Vagina (tissue), 2 donors: Measurements from ENCODE around the gene POLRMT. TPM values are rescaled to one million over a fixed set of nuclear protein-coding genes. Genes with fewer than 3 reads are reported as not detected.

Experiments
- DNase-seq, 2 donors: peaks; one replicate each; pipeline ENCODE4 v3.0.0-alpha.2; 2017; ENCODE audit errors: extremely low spot score in 2 of 2
- H3K27ac ChIP-seq: fragments of 200-600 bp; sonication (generic); one replicate; pipeline ENCODE4 v1.5.1; 2019
- H3K27me3 ChIP-seq: fragments of 200-600 bp; sonication (generic); one replicate; pipeline ENCODE4 v1.5.1; 2019
- H3K36me3 ChIP-seq, 2 donors: fragments of 200-600 bp; sonication (generic); one replicate each; pipeline ENCODE4 v1.5.1; 2017 to 2019
- H3K4me1 ChIP-seq: fragments of 200-600 bp; sonication (generic); one replicate; pipeline ENCODE4 v1.5.1; 2019
- H3K4me3 ChIP-seq, 2 donors: fragments of 200-600 bp; sonication (generic); 1 replicate in 1 of 2; 2 replicates in 1 of 2; pipeline ENCODE4 v1.5.1; 2016 to 2019
- H3K9me3 ChIP-seq: fragments of 200-600 bp; sonication (generic); one replicate; pipeline ENCODE4 v1.5.1; 2019
- CTCF ChIP-seq, 3 experiments: fragments of 450-650 bp in 2 of 3; fragments of 200-600 bp in 1 of 3; sonication (generic) in 1 of 3; IDR thresholded peaks; one replicate each; pipeline ENCODE4 v1.5.1; 2017 to 2019; ENCODE audit warnings: antibody characterized with exemption in 3 of 3, mild to moderate bottlenecking in 2 of 3, moderate library complexity in 2 of 3
- POLR2A ChIP-seq, 2 donors: fragments of 450-650 bp; IDR thresholded peaks; one replicate each; pipeline ENCODE4 v1.6.1; 2017; ENCODE audit warnings: antibody characterized with exemption in 2 of 2, mild to moderate bottlenecking in 2 of 2, moderate library complexity in 2 of 2
- POLR2AphosphoS5 ChIP-seq, 2 donors: sonication (generic); formaldehyde crosslinking; IDR thresholded peaks; one replicate each; pipeline ENCODE4 v1.9.0; 2017; ENCODE audit warnings: antibody characterized with exemption in 2 of 2, mild to moderate bottlenecking in 2 of 2, low read depth in 1 of 2; ENCODE audit not compliant: insufficient read depth in 1 of 2
- intact Hi-C: fragments of 100-400 bp; cut with DNase I; formaldehyde crosslinking; loops from one replicate; pipeline ENCODE4 v1.15.1; 2023
- total RNA-seq: library from RNA; depleted of rRNA; stranded (reverse); fragments of >200 nt; gene quantifications from one replicate; pipeline ENCODE4 v1.2.3, GENCODE V29; 2016

Gene POLRMT
- total RNA-seq, 1 donor from 2014 or later: 33.9 TPM

DNA sequence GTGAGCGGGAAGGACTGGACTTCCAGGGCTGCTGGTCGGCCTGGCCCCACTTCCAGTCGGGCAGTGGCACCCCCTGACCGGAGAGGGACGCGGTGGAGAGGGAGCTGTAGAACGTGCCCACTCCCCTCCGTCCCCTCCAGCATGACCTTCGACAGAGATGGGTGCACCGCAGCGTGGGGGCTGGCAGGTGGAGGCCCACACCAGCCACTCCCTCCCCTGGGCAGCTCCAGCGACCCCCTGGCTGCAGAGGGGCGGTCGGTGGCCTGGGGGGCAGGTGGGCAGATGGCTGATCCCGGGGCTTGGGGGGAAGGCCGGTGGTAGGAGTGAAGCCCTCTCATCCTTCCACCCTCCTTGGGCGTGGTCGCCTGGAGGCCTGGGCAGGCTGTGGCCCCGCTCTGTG is 41.2 kb downstream of the POLRMT start:
- Histone ChIP-seq H3K4me3 (no peak overlapping the region), H3K27ac (no peak overlapping the region), H3K27me3 (peaks cover 20% of the 10 kb centered on the region), H3K36me3 (no peaks in the 10 kb centered on the region), H3K4me1 (peaks cover 17% of the 10 kb centered on the region), H3K9me3 (no peaks in the 10 kb centered on the region)
- TF ChIP-seq POLR2A (IDR thresholded peaks at IDR 0.05): no peak
- no peak for TF ChIP-seq POLR2AphosphoS5 (IDR thresholded peaks at IDR 0.05; ENCODE audit: insufficient read depth in 1 of 2, low read depth in 1 of 2)
- TF ChIP-seq CTCF (IDR thresholded peaks at IDR 0.05): no peak
- DNase-seq: no peak
- intact Hi-C loops: no loop called here

- intact Hi-C loops: no loop called here
- Histone ChIP-seq H3K27me3 (peaks cover 20% of the 10 kb centered on the region), H3K4me1 (peaks cover 17% of the 10 kb centered on the region), H3K4me3 (no peak overlapping the region), H3K9me3 (no peaks in the 10 kb centered on the region), H3K36me3 (no peaks in the 10 kb centered on the region), H3K27ac (no peak overlapping the region)
- DNase-seq: no peak
- TF ChIP-seq POLR2AphosphoS5 (IDR thresholded peaks at IDR 0.05; ENCODE audit: insufficient read depth in 1 of 2, low read depth in 1 of 2): no peak
- no peak for TF ChIP-seq CTCF (IDR thresholded peaks at IDR 0.05)
- no peak for TF ChIP-seq POLR2A (IDR thresholded peaks at IDR 0.05)
Observed at GRCh38 chr19:591099-591958, 42.0 kb downstream of the POLRMT start.

DNA sequence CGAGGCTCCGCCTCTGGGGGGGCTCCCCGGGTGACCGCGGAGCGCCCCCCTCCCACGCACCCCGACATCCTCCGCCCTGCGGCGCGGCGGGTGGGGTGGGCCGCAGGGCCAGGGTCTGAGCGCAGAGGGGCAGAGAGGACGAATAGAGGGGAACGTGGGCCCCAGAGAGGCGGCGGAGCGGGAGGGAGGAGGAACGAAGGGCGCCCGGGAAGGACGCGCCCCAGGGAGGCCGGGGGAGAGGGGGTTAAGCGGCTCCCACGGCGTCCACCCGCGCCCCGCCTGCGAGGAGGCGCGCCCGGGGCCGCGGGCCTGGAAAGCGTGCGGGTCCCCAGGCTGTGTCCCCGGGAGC is 42.6 kb downstream of the POLRMT start:
- Histone ChIP-seq H3K4me3 (peak overlapping the region in 1 of 2 donors; percentile 35), H3K9me3 (no peaks in the 10 kb centered on the region), H3K36me3 (no peaks in the 10 kb centered on the region), H3K4me1 (peaks cover 17% of the 10 kb centered on the region), H3K27me3 (peaks cover 20% of the 10 kb centered on the region), H3K27ac (no peak overlapping the region)
- TF ChIP-seq CTCF (IDR thresholded peaks at IDR 0.05) (no peak), POLR2A (IDR thresholded peaks at IDR 0.05) (no peak), POLR2AphosphoS5 (IDR thresholded peaks at IDR 0.05; ENCODE audit: insufficient read depth in 1 of 2, low read depth in 1 of 2) (no peak)
- DNase-seq: no peak
- intact Hi-C loops: no loop called here

DNA sequence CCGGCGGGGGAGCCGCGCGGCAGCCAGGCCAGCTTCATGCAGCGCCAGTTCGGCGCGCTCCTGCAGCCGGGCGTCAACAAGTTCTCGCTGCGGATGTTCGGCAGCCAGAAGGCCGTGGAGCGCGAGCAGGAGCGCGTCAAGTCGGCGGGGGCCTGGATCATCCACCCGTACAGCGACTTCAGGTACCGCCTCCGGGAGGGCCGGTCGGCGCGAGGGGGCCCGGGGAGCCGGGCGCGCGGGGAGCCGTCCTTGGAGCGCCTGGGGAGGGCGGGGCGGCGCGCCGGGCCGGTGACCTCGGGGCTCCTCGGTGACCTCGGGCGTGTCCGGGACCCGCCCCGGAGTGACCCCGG is 43.0 kb downstream of the POLRMT start:
- H3K4me1 ChIP-seq: peaks cover 17% of the 10 kb centered on the region
- DNase-seq: no peak
- intact Hi-C loops: no loop called here
- H3K36me3 ChIP-seq: no peaks in the 10 kb centered on the region
- peaks cover 20% of the 10 kb centered on the region for H3K27me3 ChIP-seq
- no peak overlapping the region for H3K27ac ChIP-seq
- peak overlapping the region in 1 of 2 donors; percentile 35 for H3K4me3 ChIP-seq
- TF ChIP-seq POLR2AphosphoS5 (IDR thresholded peaks at IDR 0.05; ENCODE audit: insufficient read depth in 1 of 2, low read depth in 1 of 2): no peak
- TF ChIP-seq CTCF (IDR thresholded peaks at IDR 0.05): no peak
- no peak for TF ChIP-seq POLR2A (IDR thresholded peaks at IDR 0.05)
- H3K9me3 ChIP-seq: no peaks in the 10 kb centered on the region

DNA sequence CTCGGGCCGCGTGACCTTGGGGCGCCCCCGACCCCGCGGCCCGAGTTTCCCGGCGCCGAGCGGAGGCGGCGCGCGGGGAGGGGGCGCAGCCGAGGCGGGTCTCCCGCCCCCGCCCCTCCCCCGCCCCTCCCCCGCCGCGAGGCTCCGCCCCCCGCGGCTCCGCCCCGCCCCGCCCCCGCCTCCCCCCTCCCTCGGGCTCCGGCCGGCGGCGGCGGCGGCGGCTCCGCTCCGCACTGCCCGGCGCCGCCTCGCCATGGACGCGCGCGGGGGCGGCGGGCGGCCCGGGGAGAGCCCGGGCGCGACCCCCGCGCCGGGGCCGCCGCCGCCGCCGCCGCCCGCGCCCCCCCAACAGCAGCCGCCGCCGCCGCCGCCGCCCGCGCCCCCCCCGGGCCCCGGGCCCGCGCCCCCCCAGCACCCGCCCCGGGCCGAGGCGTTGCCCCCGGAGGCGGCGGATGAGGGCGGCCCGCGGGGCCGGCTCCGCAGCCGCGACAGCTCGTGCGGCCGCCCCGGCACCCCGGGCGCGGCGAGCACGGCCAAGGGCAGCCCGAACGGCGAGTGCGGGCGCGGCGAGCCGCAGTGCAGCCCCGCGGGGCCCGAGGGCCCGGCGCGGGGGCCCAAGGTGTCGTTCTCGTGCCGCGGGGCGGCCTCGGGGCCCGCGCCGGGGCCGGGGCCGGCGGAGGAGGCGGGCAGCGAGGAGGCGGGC is 43.5 kb downstream of the POLRMT start, which contains the start of gene HCN2:
HCN2 (plus strand) TSS at position 189 of the 703 bp plus-strand sequence; CDS start at position 254, 65 bp downstream.
- Histone ChIP-seq H3K36me3 (no peaks in the 10 kb centered on the region), H3K9me3 (no peaks in the 10 kb centered on the region), H3K4me1 (peaks cover 17% of the 10 kb centered on the region), H3K27me3 (peaks cover 20% of the 10 kb centered on the region), H3K27ac (no peak within 1 kb of the TSS), H3K4me3 (peak within 1 kb of the TSS in 1 of 2 donors; percentile 35)
- no peak for TF ChIP-seq POLR2AphosphoS5 (IDR thresholded peaks at IDR 0.05; ENCODE audit: insufficient read depth in 1 of 2, low read depth in 1 of 2)
- TF ChIP-seq CTCF (IDR thresholded peaks at IDR 0.05): no peak
- TF ChIP-seq POLR2A (IDR thresholded peaks at IDR 0.05): no peak
- DNase-seq: no peak
- intact Hi-C loops: no loop called here
